ENCODE results near the gene PAK2.

DNA sequence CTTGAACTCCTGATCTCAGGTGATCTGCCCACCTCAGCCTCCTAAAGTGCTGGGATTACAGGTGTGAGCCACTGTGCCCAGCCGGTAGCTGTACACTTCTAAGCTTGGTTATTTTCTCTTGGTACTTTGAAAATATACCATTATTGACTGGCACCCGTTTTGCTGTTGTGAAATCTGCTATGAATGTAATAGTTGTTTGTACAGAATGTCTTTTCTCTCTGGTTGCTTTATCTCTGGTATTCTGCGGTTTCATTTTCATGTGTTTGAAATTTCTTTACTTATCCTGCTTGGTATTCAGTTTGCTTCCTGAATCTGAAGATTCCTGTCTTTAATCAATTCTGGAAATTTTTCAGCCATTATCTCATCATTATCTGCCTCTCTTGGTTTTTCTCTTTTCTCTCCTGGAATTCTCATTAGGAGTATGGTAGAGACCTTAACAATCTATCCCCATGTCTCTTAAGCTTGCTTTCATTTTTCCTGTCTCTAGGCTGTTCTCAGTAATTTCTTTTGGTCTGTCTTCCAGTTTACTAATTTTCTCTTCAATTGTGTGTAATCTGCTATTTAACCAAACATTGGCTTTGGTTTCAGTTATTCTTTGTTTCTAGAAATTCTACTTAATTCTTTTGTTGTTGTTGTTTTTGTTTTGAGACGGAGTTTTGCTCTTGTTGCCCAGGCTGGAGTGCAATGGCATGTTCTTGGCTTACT lies 2.8 kb upstream of the PAK2 start:
- TF ChIP-seq, protein P1, sequence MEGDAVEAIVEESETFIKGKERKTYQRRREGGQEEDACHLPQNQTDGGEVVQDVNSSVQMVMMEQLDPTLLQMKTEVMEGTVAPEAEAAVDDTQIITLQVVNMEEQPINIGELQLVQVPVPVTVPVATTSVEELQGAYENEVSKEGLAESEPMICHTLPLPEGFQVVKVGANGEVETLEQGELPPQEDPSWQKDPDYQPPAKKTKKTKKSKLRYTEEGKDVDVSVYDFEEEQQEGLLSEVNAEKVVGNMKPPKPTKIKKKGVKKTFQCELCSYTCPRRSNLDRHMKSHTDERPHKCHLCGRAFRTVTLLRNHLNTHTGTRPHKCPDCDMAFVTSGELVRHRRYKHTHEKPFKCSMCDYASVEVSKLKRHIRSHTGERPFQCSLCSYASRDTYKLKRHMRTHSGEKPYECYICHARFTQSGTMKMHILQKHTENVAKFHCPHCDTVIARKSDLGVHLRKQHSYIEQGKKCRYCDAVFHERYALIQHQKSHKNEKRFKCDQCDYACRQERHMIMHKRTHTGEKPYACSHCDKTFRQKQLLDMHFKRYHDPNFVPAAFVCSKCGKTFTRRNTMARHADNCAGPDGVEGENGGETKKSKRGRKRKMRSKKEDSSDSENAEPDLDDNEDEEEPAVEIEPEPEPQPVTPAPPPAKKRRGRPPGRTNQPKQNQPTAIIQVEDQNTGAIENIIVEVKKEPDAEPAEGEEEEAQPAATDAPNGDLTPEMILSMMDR (IDR thresholded peaks at IDR 0.05): no peak
- TF ChIP-seq ZSCAN18 (CRISPR knock-in tag; IDR thresholded peaks at IDR 0.05): no peak
- TF ChIP-seq, protein P2, sequence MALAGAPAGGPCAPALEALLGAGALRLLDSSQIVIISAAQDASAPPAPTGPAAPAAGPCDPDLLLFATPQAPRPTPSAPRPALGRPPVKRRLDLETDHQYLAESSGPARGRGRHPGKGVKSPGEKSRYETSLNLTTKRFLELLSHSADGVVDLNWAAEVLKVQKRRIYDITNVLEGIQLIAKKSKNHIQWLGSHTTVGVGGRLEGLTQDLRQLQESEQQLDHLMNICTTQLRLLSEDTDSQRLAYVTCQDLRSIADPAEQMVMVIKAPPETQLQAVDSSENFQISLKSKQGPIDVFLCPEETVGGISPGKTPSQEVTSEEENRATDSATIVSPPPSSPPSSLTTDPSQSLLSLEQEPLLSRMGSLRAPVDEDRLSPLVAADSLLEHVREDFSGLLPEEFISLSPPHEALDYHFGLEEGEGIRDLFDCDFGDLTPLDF (CRISPR knock-in tag; IDR thresholded peaks at IDR 0.05): no peak
- TF ChIP-seq NR2C2 (CRISPR knock-in tag; IDR thresholded peaks at IDR 0.05): no peak
- no peak for TF ChIP-seq CREM (CRISPR knock-in tag; IDR thresholded peaks at IDR 0.05)
- TF ChIP-seq MYBL2 (CRISPR knock-in tag; IDR thresholded peaks at IDR 0.05): no peak

All from WTC11 (cell line).